BJ (cell line): Measurements from ENCODE around the gene RIPK3. TPM values are rescaled to one million over a fixed set of nuclear protein-coding genes. Genes with fewer than 3 reads are reported as not detected.
"Not testable (repeated sequence)": the region's sequence is repeated elsewhere in the genome, so short reads cannot be mapped to it uniquely, and the experiment has no call there.

Experiments
- CTCF ChIA-PET: fragments of 350-600 bp; formaldehyde crosslinking; extraction: SDS; loops from one replicate; lab custom pipeline; 2021; ENCODE audit warnings: antibody characterized with exemption, inconsistent platforms; lab: Yijun Ruan, JAX
- POLR2A ChIA-PET: fragments of 300-600 bp; sonication (Branson Sonifier 250); formaldehyde crosslinking; extraction: SDS; loops from one replicate; lab custom pipeline; 2021; ENCODE audit warnings: antibody characterized with exemption; lab: Charles Lee
- DNase-seq: peaks from one replicate; pipeline ENCODE4 v3.0.0-alpha.2; 2011; ENCODE audit warnings: low read depth
- H3K27me3 ChIP-seq: 2 replicates; pipeline ENCODE4 v1.6.0; 2011; ENCODE audit warnings: low read length; ENCODE audit not compliant: control insufficient read depth, insufficient read depth
- H3K36me3 ChIP-seq: 2 replicates; pipeline ENCODE4 v1.5.1; 2011; ENCODE audit warnings: low read length; ENCODE audit not compliant: control insufficient read depth, insufficient read depth
- H3K4me3 ChIP-seq: 2 replicates; pipeline ENCODE4 v1.5.1; 2011; ENCODE audit warnings: low read depth, mild to moderate bottlenecking, control low read depth, low read length
- CTCF ChIP-seq: IDR thresholded peaks from 2 replicates; pipeline ENCODE4 v1.5.1; 2011; ENCODE audit warnings: low read depth, mild to moderate bottlenecking, control low read depth, inconsistent platforms, low read length, moderate library complexity; ENCODE audit not compliant: insufficient read depth
- polyA plus RNA-seq: library from polyadenylated mRNA; depleted of rRNA; stranded (reverse); fragments of >200 nt; gene quantifications from 2 replicates; pipeline ENCODE4 v1.2.3, GENCODE V29; 2011

Gene RIPK3
- polyA plus RNA-seq, 1 experiment, result 4.4 TPM

GRCh38 chr14:24329736-24330135, 10.1 kb downstream of the RIPK3 start:
- ChIA-PET POLR2A (no interaction called here), CTCF (interaction anchor here (0.8 to 16.8 kb wide), 8 partner anchors 11 to 351 kb away, joined by 3 to 491 read pairs (median 12); partner anchors contain the start of genes CBLN3, CIDEB, KHNYN and LTB4R)
- Histone ChIP-seq H3K36me3 (no peaks in the 10 kb centered on the region; the same call in 1 of the 2 replicates), H3K4me3 (no peak overlapping the region), H3K27me3 (no peaks in the 10 kb centered on the region)
- no peak for DNase-seq
- no peak for TF ChIP-seq CTCF

DNA sequence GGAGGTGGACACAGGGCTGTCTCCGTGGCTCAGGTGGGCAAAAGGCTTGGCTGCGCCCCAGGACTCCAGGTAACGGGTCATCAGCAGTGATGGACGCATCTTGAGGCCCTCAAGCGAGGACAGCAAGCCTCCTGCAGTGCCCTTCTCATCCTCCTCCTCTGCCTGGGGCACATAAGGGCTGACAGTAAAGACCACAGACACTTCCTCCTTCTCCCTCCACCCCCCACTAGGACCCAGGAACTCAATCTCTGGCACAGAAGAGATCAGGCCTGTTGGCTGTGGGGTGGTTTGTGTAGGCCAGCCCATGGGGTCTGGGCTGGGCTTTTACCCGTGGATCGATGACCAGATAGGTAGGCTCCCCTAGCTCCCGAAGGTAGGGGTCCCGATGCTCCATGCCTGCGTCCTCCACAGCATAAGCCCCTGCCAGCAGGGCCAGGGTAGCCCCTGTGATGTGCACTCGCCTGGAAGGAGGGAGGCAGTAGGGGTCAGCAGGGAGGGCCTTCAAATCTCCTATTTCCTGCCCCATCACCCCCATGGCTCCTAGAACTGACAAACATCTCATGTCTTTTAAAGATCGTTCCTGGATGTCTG, 10.6 kb downstream of the RIPK3 start:
- H3K27me3 ChIP-seq, result peaks cover 1% of the 10 kb centered on the region; the same call in 1 of the 2 replicates
- no peak for DNase-seq
- no peak overlapping the region for H3K4me3 ChIP-seq
- no peak for TF ChIP-seq CTCF
- no peaks in the 10 kb centered on the region; the same call in 1 of the 2 replicates for H3K36me3 ChIP-seq
- CTCF ChIA-PET, result interaction anchor here (0.8 to 16.8 kb wide), 9 partner anchors 11 to 351 kb away, joined by 3 to 491 read pairs (median 12); partner anchors contain the start of genes CBLN3, CIDEB, KHNYN and LTB4R
- POLR2A ChIA-PET, result no interaction called here

DNA sequence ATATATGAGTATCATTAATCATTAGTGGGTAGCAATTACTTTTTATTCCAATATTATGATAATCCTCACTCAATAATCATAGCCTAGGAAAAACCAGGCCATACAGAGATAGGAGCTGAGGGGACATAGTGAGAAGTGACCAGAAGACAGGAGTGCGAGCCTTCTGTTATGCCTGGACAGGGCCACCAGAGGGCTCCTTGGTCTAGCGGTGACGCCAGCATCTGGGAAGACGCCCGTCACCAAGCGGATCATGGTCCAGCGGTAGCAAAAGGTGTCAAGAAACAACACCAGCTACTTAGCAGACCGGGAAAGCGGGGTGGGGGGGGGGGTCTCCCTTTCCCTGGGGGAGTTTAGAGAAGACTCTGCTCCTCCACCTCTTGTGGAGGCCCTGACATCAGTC, 11.9 kb downstream of the RIPK3 start:
- DNase-seq, H3K36me3 ChIP-seq, H3K27me3 ChIP-seq, H3K4me3 ChIP-seq: not testable (repeated sequence)
- ChIA-PET POLR2A (interaction anchor here (0.6 kb wide), 1 partner anchor 35 kb away, joined by 4 read pairs; no protein-coding TSS in a partner anchor), CTCF (interaction anchor here (0.8 to 16.8 kb wide), 14 partner anchors 9 to 114 kb away, joined by 3 to 491 read pairs (median 8); partner anchors contain the start of genes CBLN3, CIDEB, KHNYN and LTB4R)
- TF ChIP-seq CTCF, result peak; percentile 44

DNA sequence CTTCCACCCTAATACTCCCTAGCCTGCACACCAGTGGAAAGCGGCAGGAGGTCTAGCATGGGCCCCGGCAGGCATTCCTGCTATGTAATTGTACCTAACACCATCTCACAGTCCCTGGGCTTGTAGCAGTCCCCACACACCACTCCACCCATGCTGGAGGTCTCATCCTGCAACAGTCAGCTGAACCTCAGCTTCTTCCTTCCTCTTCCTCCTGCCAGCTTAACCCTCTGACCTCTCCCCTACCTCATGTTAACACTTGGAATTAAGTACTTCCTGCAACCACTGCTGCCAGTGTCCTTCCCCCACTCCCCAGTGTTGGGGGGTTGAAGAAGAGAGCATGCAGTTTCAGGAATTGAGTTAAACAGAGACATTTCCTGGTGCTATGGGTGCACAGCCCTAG, 12.5 kb downstream of the RIPK3 start:
- Histone ChIP-seq H3K27me3 (peaks cover 4% of the 10 kb centered on the region; the same call in 1 of the 2 replicates), H3K36me3 (no peaks in the 10 kb centered on the region; the same call in 1 of the 2 replicates), H3K4me3 (no peak overlapping the region)
- no peak for TF ChIP-seq CTCF
- DNase-seq, result no peak
- ChIA-PET POLR2A (no interaction called here), CTCF (interaction anchor here (0.6 to 16.8 kb wide), 14 partner anchors 9 to 807 kb away, joined by 3 to 491 read pairs (median 6); partner anchors contain the start of genes CBLN3, CIDEB, KHNYN and RIPK3)

GRCh38 chr14:24325963-24326362, 13.8 kb downstream of the RIPK3 start:
- TF ChIP-seq CTCF, result no peak
- Histone ChIP-seq H3K4me3 (no peak overlapping the region), H3K36me3 (no peaks in the 10 kb centered on the region; the same call in 1 of the 2 replicates), H3K27me3 (peaks cover 4% of the 10 kb centered on the region; the same call in 1 of the 2 replicates)
- POLR2A ChIA-PET, result interaction anchor here (0.6 kb wide), 1 partner anchor 114 kb away, joined by 3 read pairs; no protein-coding TSS in a partner anchor
- no peak for DNase-seq
- CTCF ChIA-PET, result interaction anchor here (2.7 to 16.8 kb wide), 5 partner anchors 18 to 110 kb away, joined by 7 to 491 read pairs (median 37); partner anchors contain the start of genes CBLN3, CIDEB and KHNYN
